B cell (primary cell): ENCODE measurements around the gene TBC1D10A. TPM values are rescaled to one million over a fixed set of nuclear protein-coding genes. Genes with fewer than 3 reads are reported as not detected.

Source experiments
- ATAC-seq: fragments of 200-7000 bp; cut with Tn5 transposase; one replicate; pipeline ENCODE4 v1.10.0; 2021; ENCODE audit warnings: low read depth, mild to moderate bottlenecking, moderate number of reproducible peaks, moderate library complexity
- CTCF ChIA-PET: fragments of 350-600 bp; sonication (Branson Sonifier 250); formaldehyde crosslinking; loops from one replicate; lab custom pipeline; 2021; ENCODE audit warnings: antibody characterized with exemption, inconsistent platforms; lab: Charles Lee
- POLR2A ChIA-PET: fragments of 350-600 bp; sonication (Branson Sonifier 250); formaldehyde crosslinking; loops from one replicate; lab custom pipeline; 2021; ENCODE audit warnings: antibody characterized with exemption; lab: Charles Lee
- DNase-seq: peaks from one replicate; pipeline ENCODE4 v3.0.0; 2013
- H2AFZ ChIP-seq: 2 replicates; pipeline ENCODE4 v1.6.1; 2012; ENCODE audit warnings: mild to moderate bottlenecking, low read depth, low read length; ENCODE audit not compliant: insufficient read depth, poor library complexity, severe bottlenecking
- H3K27ac ChIP-seq, 2 donors: 1 replicate in 1 of 2; 2 replicates in 1 of 2; pipeline ENCODE4 v1.5.1; 2012 to 2013; ENCODE audit warnings: low read length in 2 of 2, mild to moderate bottlenecking in 2 of 2, moderate library complexity in 1 of 2
- H3K27me3 ChIP-seq, 4 experiments: fragments of 200-600 bp in 1 of 4; sonication (generic) in 1 of 4; replicated peaks in 1 of 4; 1 replicate in 2 of 4; 2 replicates in 2 of 4; pipeline versions ENCODE4 v1.6.1 to v1.7.0; 2013 to 2016; ENCODE audit warnings: low read length in 3 of 4, mild to moderate bottlenecking in 2 of 4, mixed read lengths in 1 of 4, moderate library complexity in 1 of 4; ENCODE audit not compliant: insufficient read depth in 4 of 4, control insufficient read depth in 3 of 4; ENCODE audit errors: control extremely low read depth in 1 of 4
- H3K36me3 ChIP-seq, 2 experiments: replicated peaks in 1 of 2; 1 replicate in 1 of 2; 2 replicates in 1 of 2; pipeline versions ENCODE4 v1.6.1 to v1.7.1; 2013; ENCODE audit warnings: low read length in 1 of 2; ENCODE audit not compliant: insufficient read depth in 2 of 2, control insufficient read depth in 1 of 2; ENCODE audit errors: control extremely low read depth in 1 of 2, extremely low read depth in 1 of 2
- H3K4me1 ChIP-seq, 2 donors: fragments of 200-600 bp in 1 of 2; sonication (generic) in 1 of 2; 1 replicate in 1 of 2; 2 replicates in 1 of 2; pipeline versions ENCODE4 v1.5.1 to v1.6.1; 2013 to 2017; ENCODE audit warnings: low read length in 2 of 2; ENCODE audit not compliant: control insufficient read depth in 2 of 2, insufficient read depth in 2 of 2
- H3K4me2 ChIP-seq: replicated peaks from 2 replicates; pipeline ENCODE3; 2012; ENCODE audit warnings: mild to moderate bottlenecking, low read depth, low read length; ENCODE audit not compliant: poor library complexity, severe bottlenecking
- H3K4me3 ChIP-seq, 5 experiments: fragments of 200-600 bp in 1 of 5; sonication (generic) in 1 of 5; 1 replicate in 3 of 5; 2 replicates in 2 of 5; pipeline versions ENCODE4 v1.5.1 to v1.7.0; 2011 to 2016; ENCODE audit warnings: low read length in 4 of 5, mild to moderate bottlenecking in 4 of 5, low read depth in 2 of 5, control low read depth in 1 of 5, moderate library complexity in 1 of 5; ENCODE audit not compliant: insufficient read depth in 1 of 5; ENCODE audit errors: control extremely low read depth in 1 of 5, extremely low read depth in 1 of 5
- H3K79me2 ChIP-seq: fragments of 200-600 bp; sonication (generic); one replicate; pipeline ENCODE4 v1.6.0; 2016; ENCODE audit warnings: low read length; ENCODE audit not compliant: control insufficient read depth, insufficient read depth
- H3K9ac ChIP-seq: fragments of 200-600 bp; sonication (generic); 2 replicates; pipeline ENCODE4 v1.6.1; 2017; ENCODE audit warnings: mild to moderate bottlenecking, low read length, moderate library complexity
- H3K9me3 ChIP-seq, 3 donors: one replicate each; pipeline versions ENCODE4 v1.6.1 to v1.7.1; 2013; ENCODE audit warnings: low read length in 2 of 3; ENCODE audit not compliant: control insufficient read depth in 2 of 3, insufficient read depth in 1 of 3; ENCODE audit errors: control extremely low read depth in 1 of 3
- H4K20me1 ChIP-seq: 2 replicates; pipeline ENCODE4 v1.6.0; 2012; ENCODE audit warnings: mild to moderate bottlenecking, low read length; ENCODE audit not compliant: insufficient read depth, control insufficient read depth, poor library complexity, severe bottlenecking
- H3K27ac Mint-ChIP-seq: one replicate; pipeline ENCODE4 v1.8.0; 2021; ENCODE audit warnings: mixed read lengths
- H3K27me3 Mint-ChIP-seq: one replicate; pipeline ENCODE4 v1.8.0; 2021; ENCODE audit warnings: mixed read lengths
- H3K4me1 Mint-ChIP-seq: one replicate; pipeline ENCODE4 v1.8.0; 2021; ENCODE audit warnings: mixed read lengths
- H3K4me3 Mint-ChIP-seq: one replicate; pipeline ENCODE4 v1.8.0; 2021; ENCODE audit warnings: mixed read lengths
- H3K9me3 Mint-ChIP-seq: one replicate; pipeline ENCODE4 v1.8.0; 2022; ENCODE audit warnings: mixed read lengths; ENCODE audit not compliant: insufficient read depth
- CTCF ChIP-seq: fragments of 200-600 bp; IDR thresholded peaks from one replicate; pipeline ENCODE4 v1.8.0; 2022; ENCODE audit warnings: antibody characterized with exemption, mild to moderate bottlenecking
- EZH2 ChIP-seq: IDR thresholded peaks from 2 replicates; pipeline ENCODE4 v1.6.1; 2012; ENCODE audit warnings: borderline replicate concordance, low read depth, mild to moderate bottlenecking, moderate library complexity, low read length; ENCODE audit not compliant: insufficient read depth, poor library complexity, severe bottlenecking
- WGBS: methylation state at CpG from one replicate; pipeline ENCODE4 v1.1.5; 2013; ENCODE audit warnings: missing lambda C conversion rate; ENCODE audit not compliant: insufficient coverage; 5-methylcytosine and 5-hydroxymethylcytosine counted together
- intact Hi-C: fragments of 100-400 bp; cut with micrococcal nuclease; formaldehyde crosslinking; loops from one replicate; pipeline ENCODE4 v1.10.0; 2022
- polyA minus RNA-seq: library from RNA; depleted of rRNA, polyadenylated mRNA; stranded (reverse); fragments of >200 nt; gene quantifications from 2 replicates; pipeline ENCODE4 v1.2.3, GENCODE V29; 2012
- polyA plus RNA-seq: library from polyadenylated mRNA; depleted of rRNA; stranded (reverse); fragments of >200 nt; gene quantifications from 2 replicates; pipeline ENCODE4 v1.2.3, GENCODE V29; 2012
- total RNA-seq, 2 donors: library from RNA; stranded (reverse); fragments of 120-200 nt in 1 of 2; gene quantifications; 1 replicate in 1 of 2; 2 replicates in 1 of 2; pipeline versions ENCODE4 v1.2.3 to v1.2.4, GENCODE V29; 2013 to 2022

TBC1D10A gene
- 44.7 and 45.2 TPM in 2 replicates for total RNA-seq
- total RNA-seq (2013) = 31.2 TPM
- polyA plus RNA-seq = 50.8 and 58.4 TPM in 2 replicates
- polyA minus RNA-seq = 37.4 and 52.1 TPM in 2 replicates

- Histone ChIP-seq H3K4me3 (peak within 1 kb of the TSS; percentile 40 to 92 (median 83)), H3K27me3 (no peaks in the 10 kb centered on the region), H3K4me2 (peak within 1 kb of the TSS; percentile 97), H3K36me3 (peaks cover 0 to 20% of the 10 kb centered on the region in 2 experiments), H3K9me3 (no peaks in the 10 kb centered on the region), H3K27ac (peak within 1 kb of the TSS; percentile 57 to 88), H3K79me2 (peaks cover 52% of the 10 kb centered on the region), H3K4me1 (peaks cover 30 to 43% of the 10 kb centered on the region in 2 donors), H2AFZ (peak within 1 kb of the TSS; percentile 87), H4K20me1 (peaks cover 45% of the 10 kb centered on the region), H3K9ac (peak within 1 kb of the TSS; percentile 86)
- Mint-ChIP-seq H3K4me1 (peaks cover 49% of the 10 kb centered on the region), H3K27ac (peak within 1 kb of the TSS; percentile 93), H3K9me3 (no peaks in the 10 kb centered on the region), H3K4me3 (peak within 1 kb of the TSS; percentile 86), H3K27me3 (no peaks in the 10 kb centered on the region)
- intact Hi-C loops = loop anchor here (1.0 kb wide), 6 partner anchors 23 to 97 kb away; partner anchors contain the start of genes CASTOR1, RNF215 and SF3A1
- ChIA-PET CTCF (interaction anchor here (0.8 to 3.5 kb wide), 12 partner anchors 17 to 308 kb away, joined by 3 to 99 read pairs (median 4); partner anchors contain the start of genes CASTOR1, CCDC157, RNF215 and SF3A1), POLR2A (interaction anchor here (0.6 to 5.7 kb wide), 7 partner anchors 17 to 38 kb away, joined by 3 to 64 read pairs (median 16); partner anchors contain the start of genes CASTOR1, CCDC157 and SF3A1)
- TF ChIP-seq EZH2 = no peak
- no peak for TF ChIP-seq CTCF
- DNase-seq (peak; percentile 95), ATAC-seq (peak; percentile 96)
- WGBS = under 1% methylated on average over 65 of the region's 69 CpGs
Measured at GRCh38 chr22:30326706-30327362, at the start of gene TBC1D10A. Gene TBC1D10A (minus strand): TSS chr22:30326941. CDS start chr22:30326881, 60 bp downstream.
